SK-N-SH (cell line): ENCODE data around the gene FN3K. TPM values are rescaled to one million over a fixed set of nuclear protein-coding genes. Genes with fewer than 3 reads are reported as not detected.

ENCODE experiments used
- CTCF ChIA-PET: fragments of 300-600, 350-600 bp; formaldehyde crosslinking; extraction: SDS; loops from one replicate; lab custom pipeline; 2021; lab: Yijun Ruan, JAX
- POLR2A ChIA-PET: fragments of 350-600 bp; sonication (Branson Sonifier 250); formaldehyde crosslinking; extraction: SDS; loops from one replicate; lab custom pipeline; 2020; ENCODE audit warnings: antibody characterized with exemption, inconsistent platforms; lab: Yijun Ruan, JAX
- DNase-seq: peaks from one replicate; pipeline ENCODE4 v3.0.0; 2012
- H2AFZ ChIP-seq: fragments of 200-600 bp; sonication (generic); 2 replicates; pipeline ENCODE4 v1.8.1; 2016; ENCODE audit warnings: antibody characterized with exemption, mild to moderate bottlenecking, low read depth
- H3F3A ChIP-seq: fragments of 200-600 bp; sonication (generic); replicated peaks from 2 replicates; pipeline ENCODE3; 2016; ENCODE audit warnings: antibody characterized with exemption, mild to moderate bottlenecking; ENCODE audit not compliant: insufficient read depth
- H3K27ac ChIP-seq, 2 experiments: fragments of 200-500 bp in 1 of 2; fragments of 200-600 bp in 1 of 2; sonication (Bioruptor generic) in 1 of 2; sonication (generic), shearing (Covaris generic) in 1 of 2; 2 replicates each; pipeline versions ENCODE4 v1.5.1 to v1.6.1; 2014 to 2016; ENCODE audit warnings: low read depth in 2 of 2, inconsistent platforms in 1 of 2, low read length in 1 of 2, mild to moderate bottlenecking in 1 of 2, mixed read lengths in 1 of 2
- H3K27me3 ChIP-seq: fragments of 200-600 bp; sonication (generic), shearing (Covaris generic); 2 replicates; pipeline ENCODE4 v1.6.1; 2016; ENCODE audit warnings: mixed run types; ENCODE audit not compliant: insufficient read depth
- H3K36me3 ChIP-seq, 2 experiments: fragments of 200-500 bp in 1 of 2; fragments of 200-600 bp in 1 of 2; sonication (Bioruptor generic) in 1 of 2; sonication (generic) in 1 of 2; replicated peaks in 1 of 2; 2 replicates each; pipeline versions ENCODE3 to v1.5.1; 2014 to 2016; ENCODE audit warnings: low read length in 1 of 2, mild to moderate bottlenecking in 1 of 2; ENCODE audit not compliant: insufficient read depth in 2 of 2, control insufficient read depth in 1 of 2
- H3K4me1 ChIP-seq, 2 experiments: fragments of 200-500 bp in 1 of 2; fragments of 200-600 bp in 1 of 2; sonication (Bioruptor generic) in 1 of 2; sonication (generic), shearing (Covaris generic) in 1 of 2; 2 replicates each; pipeline versions ENCODE4 v1.5.1 to v1.6.1; 2014 to 2016; ENCODE audit warnings: low read depth in 1 of 2, low read length in 1 of 2, mixed run types in 1 of 2; ENCODE audit not compliant: insufficient read depth in 2 of 2, control insufficient read depth in 1 of 2
- H3K4me2 ChIP-seq: fragments of 200-600 bp; sonication (generic), shearing (Covaris generic); 2 replicates; pipeline ENCODE4 v1.6.1; 2017; ENCODE audit warnings: mixed run types
- H3K4me3 ChIP-seq, 2 experiments: fragments of 200-500 bp in 1 of 2; fragments of 200-600 bp in 1 of 2; sonication (Bioruptor generic) in 1 of 2; sonication (generic), shearing (Covaris generic) in 1 of 2; 2 replicates each; pipeline versions ENCODE4 v1.5.1 to v1.8.1; 2014 to 2016; ENCODE audit warnings: low read depth in 2 of 2, inconsistent platforms in 1 of 2, low read length in 1 of 2, mild to moderate bottlenecking in 1 of 2, mixed read lengths in 1 of 2, moderate library complexity in 1 of 2
- H3K79me2 ChIP-seq: fragments of 200-600 bp; sonication (generic); 2 replicates; pipeline ENCODE4 v1.8.1; 2017; ENCODE audit warnings: mild to moderate bottlenecking; ENCODE audit not compliant: insufficient read depth
- H3K9ac ChIP-seq: fragments of 200-600 bp; sonication (generic); 2 replicates; pipeline ENCODE4 v1.6.1; 2017; ENCODE audit warnings: mixed run types
- H3K9me2 ChIP-seq: fragments of 200-600 bp; sonication (generic); 2 replicates; pipeline ENCODE4 v1.6.1; 2017; ENCODE audit warnings: mixed run types
- H3K9me3 ChIP-seq: fragments of 200-600 bp; sonication (generic); 2 replicates; pipeline ENCODE4 v1.6.1; 2017; ENCODE audit warnings: mixed run types, mild to moderate bottlenecking, moderate library complexity
- H4K20me1 ChIP-seq: fragments of 200-600 bp; sonication (generic); 2 replicates; pipeline ENCODE4 v1.6.1; 2017; ENCODE audit warnings: mild to moderate bottlenecking, mixed run types; ENCODE audit not compliant: insufficient read depth
- FOXJ3 ChIP-seq: sonication (generic); formaldehyde crosslinking; IDR thresholded peaks from 2 replicates; pipeline ENCODE4 v1.5.1; 2020; ENCODE audit warnings: mild to moderate bottlenecking, missing genetic modification reagents
- FOXM1 ChIP-seq: IDR thresholded peaks from 2 replicates; pipeline ENCODE4 v1.4.0; 2012; ENCODE audit warnings: low read depth, mild to moderate bottlenecking
- GATA2 ChIP-seq: sonication (generic); formaldehyde crosslinking; IDR thresholded peaks from 2 replicates; pipeline ENCODE4 v1.5.0; 2020; ENCODE audit warnings: mild to moderate bottlenecking, missing genetic modification reagents
- JUND ChIP-seq: IDR thresholded peaks from 2 replicates; pipeline ENCODE4 v1.4.0; 2012
- NRF1 ChIP-seq: IDR thresholded peaks from 2 replicates; pipeline ENCODE4 v1.6.1; 2012; ENCODE audit warnings: low read depth, mild to moderate bottlenecking, low read length
- RFX5 ChIP-seq: IDR thresholded peaks from 2 replicates; pipeline ENCODE4 v1.6.1; 2012; ENCODE audit warnings: mild to moderate bottlenecking, improper control_type of control experiment, low read length
- SIN3A ChIP-seq: IDR thresholded peaks from 2 replicates; pipeline ENCODE4 v1.6.1; 2012; ENCODE audit warnings: low read depth, mild to moderate bottlenecking, low read length, moderate library complexity, borderline replicate concordance
- WGBS: methylation state at CpG from one replicate; pipeline ENCODE4 v1.1.6; 2017; ENCODE audit warnings: low lambda C conversion rate; 5-methylcytosine and 5-hydroxymethylcytosine counted together
- polyA plus RNA-seq, 3 experiments: library from polyadenylated mRNA; depleted of rRNA; stranded (reverse); fragments of >200 nt; gene quantifications; 2 replicates each; pipeline ENCODE4 v1.2.3, GENCODE V29; 2012
- TF ChIP-seq, protein P1 (sequence below): IDR thresholded peaks from 2 replicates; pipeline ENCODE4; 2012
- TF ChIP-seq, protein P2 (sequence below): IDR thresholded peaks from 2 replicates; pipeline ENCODE4 v1.6.1; 2012; ENCODE audit warnings: mild to moderate bottlenecking, low read depth, low read length, moderate library complexity
- TF ChIP-seq, protein P3 (sequence below): IDR thresholded peaks from 2 replicates; pipeline ENCODE4 v1.4.0; 2012; ENCODE audit warnings: low read depth, borderline replicate concordance

The FN3K gene
- polyA plus RNA-seq, 1 of the 3 experiments (the other 2 are of a cell fraction) = 9.9 TPM

- TF ChIP-seq GATA2 (CRISPR knock-in tag) (no peak), JUND (no peak)
Observed at GRCh38 chr17:82705756-82706155, 29.7 kb upstream of the FN3K start (continued).

DNA sequence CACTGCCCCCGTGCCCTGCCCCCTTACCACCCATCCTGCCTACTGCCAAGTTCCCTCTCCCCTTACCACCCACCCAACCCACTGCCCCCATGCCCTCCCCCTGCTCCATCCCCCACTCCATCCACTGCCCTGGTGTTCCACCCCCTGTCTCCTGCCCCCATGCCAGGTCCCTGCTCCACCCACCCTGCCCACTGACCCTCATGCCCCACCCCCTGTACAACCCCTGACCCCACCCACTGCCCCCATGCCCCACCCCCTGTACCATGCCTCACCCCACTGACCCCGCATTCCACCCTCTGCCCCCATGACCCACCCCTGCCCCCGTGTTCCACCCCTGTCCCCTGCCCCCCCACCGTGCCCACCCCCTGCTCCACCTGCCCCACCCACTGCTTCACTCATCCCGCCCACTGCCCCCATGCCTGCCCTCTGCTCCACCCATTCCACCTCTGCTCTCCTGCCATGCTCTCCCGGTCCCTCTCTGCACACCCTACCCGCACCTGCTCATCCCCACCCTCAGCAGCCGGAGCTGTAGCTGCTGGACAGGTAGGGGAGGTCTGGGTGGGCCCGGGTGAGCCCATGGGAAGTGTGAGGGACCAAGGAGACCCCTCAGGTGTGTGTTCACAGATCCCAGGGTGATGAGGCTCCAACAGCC, 26.3 kb upstream of the FN3K start:
- Histone ChIP-seq H3K9me3 (no peaks in the 10 kb centered on the region), H3K27me3 (no peaks in the 10 kb centered on the region), H3K27ac (no peak overlapping the region), H2AFZ (no peak overlapping the region), H3K4me3 (no peak overlapping the region), H4K20me1 (no peaks in the 10 kb centered on the region), H3F3A (peaks cover 10% of the 10 kb centered on the region), H3K4me1 (no peaks in the 10 kb centered on the region), H3K36me3 (no peaks in the 10 kb centered on the region), H3K79me2 (no peaks in the 10 kb centered on the region), H3K4me2 (no peak overlapping the region), H3K9ac (no peak overlapping the region), H3K9me2 (no peaks in the 10 kb centered on the region)
- WGBS = 55% methylated on average over 9 of the region's 9 CpGs
- ChIA-PET CTCF (no interaction called here), POLR2A (interaction anchor here (0.6 kb wide), 1 partner anchor 52 kb away, joined by 3 read pairs; no protein-coding TSS in a partner anchor)
- no peak for TF ChIP-seq FOXJ3 (CRISPR knock-in tag)
- no peak for TF ChIP-seq RFX5
- TF ChIP-seq, protein P1, sequence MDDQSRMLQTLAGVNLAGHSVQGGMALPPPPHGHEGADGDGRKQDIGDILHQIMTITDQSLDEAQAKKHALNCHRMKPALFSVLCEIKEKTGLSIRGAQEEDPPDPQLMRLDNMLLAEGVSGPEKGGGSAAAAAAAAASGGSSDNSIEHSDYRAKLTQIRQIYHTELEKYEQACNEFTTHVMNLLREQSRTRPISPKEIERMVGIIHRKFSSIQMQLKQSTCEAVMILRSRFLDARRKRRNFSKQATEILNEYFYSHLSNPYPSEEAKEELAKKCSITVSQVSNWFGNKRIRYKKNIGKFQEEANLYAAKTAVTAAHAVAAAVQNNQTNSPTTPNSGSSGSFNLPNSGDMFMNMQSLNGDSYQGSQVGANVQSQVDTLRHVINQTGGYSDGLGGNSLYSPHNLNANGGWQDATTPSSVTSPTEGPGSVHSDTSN = no peak
- no peak for TF ChIP-seq FOXM1
- TF ChIP-seq NRF1 = no peak
- TF ChIP-seq, protein P2, sequence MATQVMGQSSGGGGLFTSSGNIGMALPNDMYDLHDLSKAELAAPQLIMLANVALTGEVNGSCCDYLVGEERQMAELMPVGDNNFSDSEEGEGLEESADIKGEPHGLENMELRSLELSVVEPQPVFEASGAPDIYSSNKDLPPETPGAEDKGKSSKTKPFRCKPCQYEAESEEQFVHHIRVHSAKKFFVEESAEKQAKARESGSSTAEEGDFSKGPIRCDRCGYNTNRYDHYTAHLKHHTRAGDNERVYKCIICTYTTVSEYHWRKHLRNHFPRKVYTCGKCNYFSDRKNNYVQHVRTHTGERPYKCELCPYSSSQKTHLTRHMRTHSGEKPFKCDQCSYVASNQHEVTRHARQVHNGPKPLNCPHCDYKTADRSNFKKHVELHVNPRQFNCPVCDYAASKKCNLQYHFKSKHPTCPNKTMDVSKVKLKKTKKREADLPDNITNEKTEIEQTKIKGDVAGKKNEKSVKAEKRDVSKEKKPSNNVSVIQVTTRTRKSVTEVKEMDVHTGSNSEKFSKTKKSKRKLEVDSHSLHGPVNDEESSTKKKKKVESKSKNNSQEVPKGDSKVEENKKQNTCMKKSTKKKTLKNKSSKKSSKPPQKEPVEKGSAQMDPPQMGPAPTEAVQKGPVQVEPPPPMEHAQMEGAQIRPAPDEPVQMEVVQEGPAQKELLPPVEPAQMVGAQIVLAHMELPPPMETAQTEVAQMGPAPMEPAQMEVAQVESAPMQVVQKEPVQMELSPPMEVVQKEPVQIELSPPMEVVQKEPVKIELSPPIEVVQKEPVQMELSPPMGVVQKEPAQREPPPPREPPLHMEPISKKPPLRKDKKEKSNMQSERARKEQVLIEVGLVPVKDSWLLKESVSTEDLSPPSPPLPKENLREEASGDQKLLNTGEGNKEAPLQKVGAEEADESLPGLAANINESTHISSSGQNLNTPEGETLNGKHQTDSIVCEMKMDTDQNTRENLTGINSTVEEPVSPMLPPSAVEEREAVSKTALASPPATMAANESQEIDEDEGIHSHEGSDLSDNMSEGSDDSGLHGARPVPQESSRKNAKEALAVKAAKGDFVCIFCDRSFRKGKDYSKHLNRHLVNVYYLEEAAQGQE = no peak
- TF ChIP-seq SIN3A = no peak
- TF ChIP-seq, protein P3, sequence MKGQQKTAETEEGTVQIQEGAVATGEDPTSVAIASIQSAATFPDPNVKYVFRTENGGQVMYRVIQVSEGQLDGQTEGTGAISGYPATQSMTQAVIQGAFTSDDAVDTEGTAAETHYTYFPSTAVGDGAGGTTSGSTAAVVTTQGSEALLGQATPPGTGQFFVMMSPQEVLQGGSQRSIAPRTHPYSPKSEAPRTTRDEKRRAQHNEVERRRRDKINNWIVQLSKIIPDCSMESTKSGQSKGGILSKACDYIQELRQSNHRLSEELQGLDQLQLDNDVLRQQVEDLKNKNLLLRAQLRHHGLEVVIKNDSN = no peak
- DNase-seq = peak; percentile 78
